Germinal center (tissue), 1 donor: ENCODE measurements around the gene COL15A1.

Source experiments
- DNase-seq: peaks from one replicate; pipeline ENCODE4 v3.0.0; 2012; ENCODE audit warnings: mixed read lengths, low spot score

COL15A1 gene

GRCh38 chr9:99109522-99109921 lies 165.8 kb downstream of the COL15A1 start:
- DNase-seq = no peak

GRCh38 chr9:99112750-99113413 lies 169.2 kb downstream of the COL15A1 start:
- no peak for DNase-seq

GRCh38 chr9:99113414-99114048 lies 169.8 kb downstream of the COL15A1 start:
- no peak for DNase-seq

GRCh38 chr9:99114049-99114440 lies 170.3 kb downstream of the COL15A1 start:
- no peak for DNase-seq

- DNase-seq = no peak
These were observed 171.3 kb downstream of the COL15A1 start for GRCh38 chr9:99114846-99115500.

GRCh38 chr9:99116003-99116411 lies 172.3 kb downstream of the COL15A1 start:
- no peak for DNase-seq

GRCh38 chr9:99118782-99119466 lies 175.2 kb downstream of the COL15A1 start:
- DNase-seq = peak; percentile 37

- peak; percentile 32 for DNase-seq
These were observed 176.4 kb downstream of the COL15A1 start for GRCh38 chr9:99119976-99120655.
